HepG2 (cell line): ENCODE results near the gene CHST12. TPM values are rescaled to one million over a fixed set of nuclear protein-coding genes. Genes with fewer than 3 reads are reported as not detected.
"Not testable (repeated sequence)": the region's sequence is repeated elsewhere in the genome, so short reads cannot be mapped to it uniquely, and the experiment has no call there.

Experiments used
- ATAC-seq: fragments of 200-7000 bp; cut with Tn5 transposase; 3 replicates; pipeline ENCODE4 v1.9.1; 2020; ENCODE audit warnings: mild to moderate bottlenecking, moderate library complexity
- BruUV-seq: library from RNA; stranded (reverse); fragments of 400-500 nt; replicated peaks from 2 replicates; lab custom pipeline; 2021; lab: Mats Ljungman, UMichigan
- CTCF ChIA-PET: fragments of 300-600 bp; formaldehyde crosslinking; extraction: SDS; loops from one replicate; lab custom pipeline; 2021; ENCODE audit warnings: low total read pairs, inconsistent platforms, low intra/inter-chr PET ratio; lab: Yijun Ruan, JAX
- POLR2A ChIA-PET: fragments of 350-600 bp; sonication (Branson Sonifier 250); formaldehyde crosslinking; loops from one replicate; lab custom pipeline; 2020; ENCODE audit warnings: antibody characterized with exemption, inconsistent platforms; lab: Yijun Ruan, JAX
- DNase-seq: peaks from one replicate; pipeline ENCODE4 v3.0.0-alpha.2; 2015; ENCODE audit warnings: low spot score
- FAIRE-seq: peaks from 3 replicates; lab custom pipeline; 2011; peaks lifted over from hg19 to GRCh38; lab: Jason Lieb, UNC
- H2AFZ ChIP-seq: one replicate; pipeline ENCODE4 v1.6.1; 2011; ENCODE audit warnings: low read length, inconsistent platforms
- H3K27ac ChIP-seq: fragments of 300-600 bp; 3 replicates; pipeline ENCODE4 v1.8.0; 2011; ENCODE audit warnings: mixed run types, mild to moderate bottlenecking, mixed read lengths, low read length, inconsistent platforms; ENCODE audit not compliant: insufficient read depth; ENCODE audit errors: extremely low read length
- H3K27me3 ChIP-seq, 2 experiments: fragments of 200-600 bp in 1 of 2; 2 replicates in 1 of 2; 3 replicates in 1 of 2; pipeline versions ENCODE4 v1.6.0 to v1.8.0; 2011; ENCODE audit warnings: low read length in 2 of 2, mild to moderate bottlenecking in 2 of 2, moderate library complexity in 2 of 2, inconsistent platforms in 1 of 2; ENCODE audit not compliant: insufficient read depth in 2 of 2, control insufficient read depth in 1 of 2
- H3K36me3 ChIP-seq, 2 experiments: fragments of 200-600 bp in 1 of 2; replicated peaks in 1 of 2; 2 replicates in 1 of 2; 3 replicates in 1 of 2; pipeline versions ENCODE4 v1.5.1 to v1.8.0; 2011; ENCODE audit warnings: low read length in 2 of 2, inconsistent platforms in 1 of 2; ENCODE audit not compliant: insufficient read depth in 2 of 2, control insufficient read depth in 1 of 2
- H3K4me1 ChIP-seq: 2 replicates; pipeline ENCODE4 v1.5.1; 2012; ENCODE audit warnings: low read length, inconsistent platforms; ENCODE audit not compliant: insufficient read depth
- H3K4me2 ChIP-seq: 2 replicates; pipeline ENCODE4 v1.6.0; 2011; ENCODE audit warnings: low read depth, low read length, inconsistent platforms
- H3K4me3 ChIP-seq, 3 experiments: fragments of 200-600 bp in 1 of 3; sonication (generic), shearing (Covaris generic) in 1 of 3; replicated peaks in 1 of 3; 2 replicates each; pipeline ENCODE4 v1.5.1; 2011 to 2016; ENCODE audit warnings: low read length in 3 of 3, inconsistent platforms in 2 of 3, low read depth in 2 of 3, mild to moderate bottlenecking in 2 of 3, control low read depth in 1 of 3, mixed read lengths in 1 of 3; ENCODE audit not compliant: insufficient read depth in 1 of 3
- H3K79me2 ChIP-seq: one replicate; pipeline ENCODE4 v1.6.1; 2011; ENCODE audit warnings: low read length, inconsistent platforms; ENCODE audit not compliant: insufficient read depth
- H3K9ac ChIP-seq: 2 replicates; pipeline ENCODE4 v1.6.0; 2011; ENCODE audit warnings: mild to moderate bottlenecking, low read depth, low read length, inconsistent platforms; ENCODE audit not compliant: insufficient read depth
- H3K9me3 ChIP-seq: 2 replicates; pipeline ENCODE4 v1.5.1; 2012; ENCODE audit warnings: mild to moderate bottlenecking, low read length
- H4K20me1 ChIP-seq: 2 replicates; pipeline ENCODE4 v1.6.0; 2011; ENCODE audit warnings: inconsistent platforms, mild to moderate bottlenecking, low read length, moderate library complexity; ENCODE audit not compliant: insufficient read depth
- ATF1 ChIP-seq: IDR thresholded peaks from 2 replicates; pipeline ENCODE4 v1.6.1; 2016; ENCODE audit warnings: mild to moderate bottlenecking, control low read depth
- CEBPB ChIP-seq: IDR thresholded peaks from 2 replicates; pipeline ENCODE4 v1.6.1; 2011; ENCODE audit warnings: low read depth, low read length, improper control_type of control experiment, borderline replicate concordance
- FOSL2 ChIP-seq: sonication (generic); formaldehyde crosslinking; IDR thresholded peaks from 2 replicates; pipeline ENCODE4 v1.4.0; 2020; ENCODE audit warnings: missing genetic modification reagents
- HNF4G ChIP-seq, 2 experiments: sonication (generic) in 1 of 2; formaldehyde crosslinking in 1 of 2; IDR thresholded peaks; 2 replicates each; pipeline versions ENCODE4 v1.4.0 to v1.6.1; 2011 to 2020; ENCODE audit warnings: borderline replicate concordance in 2 of 2, low read depth in 2 of 2, mild to moderate bottlenecking in 2 of 2, low read length in 1 of 2, missing genetic modification reagents in 1 of 2, moderate library complexity in 1 of 2
- ZNF337 ChIP-seq: sonication (generic); formaldehyde crosslinking; IDR thresholded peaks from 2 replicates; pipeline ENCODE4 v1.5.1; 2020; ENCODE audit warnings: missing genetic modification reagents, low read depth, mild to moderate bottlenecking, borderline replicate concordance
- ZNF660 ChIP-seq: sonication (generic); formaldehyde crosslinking; IDR thresholded peaks from 2 replicates; pipeline ENCODE4 v1.5.1; 2020; ENCODE audit warnings: mild to moderate bottlenecking, low read depth, missing genetic modification reagents, borderline replicate concordance
- whole genome bisulfite sequencing: methylation state at CpG from one replicate; pipeline ENCODE4 v1.1.6; 2017; ENCODE audit warnings: low lambda C conversion rate; 5-methylcytosine and 5-hydroxymethylcytosine counted together
- in situ Hi-C: cut with HindIII; loops from 2 replicates; pipeline ENCODE4 v1.10.0; 2017; ENCODE audit warnings: low pct_unique_long_range_greater_than_20kb; ENCODE audit not compliant: extremely low pct_ligation_motif_present
- intact Hi-C: fragments of 100-400 bp; cut with micrococcal nuclease; formaldehyde crosslinking; loops from one replicate; pipeline ENCODE4 v1.10.0; 2022; ENCODE audit not compliant: unreplicated experiment
- polyA plus RNA-seq, 8 experiments: library from polyadenylated mRNA; depleted of rRNA in 3 of 8; stranded (reverse) in 7 of 8; unstranded in 1 of 8; fragments of >200 nt; fragmentation: Illumina TruSeq in 4 of 8; extraction: Trizol in 4 of 8; gene quantifications; 2 replicates each; pipeline versions ENCODE4 v1.2.1 to v1.2.3, GENCODE V29; 2011 to 2016; ENCODE audit warnings: low read depth in 4 of 8, missing spikeins in 1 of 8, mixed read lengths in 1 of 8; ENCODE audit not compliant: insufficient read depth in 1 of 8
- total RNA-seq, 5 experiments: library from RNA; depleted of rRNA; stranded (reverse); fragments of >200 nt; fragmentation: Illumina TruSeq; extraction: Trizol; gene quantifications; 2 replicates each; pipeline ENCODE4 v1.2.3, GENCODE V29; 2016; ENCODE audit warnings: low read depth in 1 of 5

Gene CHST12
- total and polyA plus RNA-seq, 2 of the 13 experiments (the other 11 are each of a cell fraction or from before 2014, with no cell fraction given) = 6.4 to 15.8 TPM

- H3K4me3 ChIP-seq, DNase-seq, FAIRE-seq, BruUV-seq, H4K20me1 ChIP-seq, H2AFZ ChIP-seq, POLR2A ChIA-PET, H3K9ac ChIP-seq, H3K9me3 ChIP-seq, H3K27me3 ChIP-seq, ATAC-seq, H3K4me2 ChIP-seq, H3K79me2 ChIP-seq, H3K27ac ChIP-seq, intact Hi-C loops, CTCF ChIA-PET: not testable (repeated sequence)
- in situ Hi-C loops = loop anchor here (10.0 kb wide), 1 partner anchor 49 kb away; no protein-coding TSS in a partner anchor
- 0 out of 2 replicates have a peak, but pooled peaks have one; percentile 14 for TF ChIP-seq FOSL2 (CRISPR knock-in tag)
- 92% methylated on average over 9 of the region's 9 CpGs for WGBS
- Histone ChIP-seq H3K4me1 (peaks cover 22% of the 10 kb centered on the region), H3K36me3 (peaks cover 3 to 16% of the 10 kb centered on the region in 2 experiments; a peak in 4 of 5 replicates)
Measured at GRCh38 chr7:2386122-2386521, 17.3 kb upstream of the CHST12 start.

GRCh38 chr7:2386964-2387669 is 16.3 kb upstream of the CHST12 start:
- H3K79me2 ChIP-seq = no peaks in the 10 kb centered on the region
- no peaks in the 10 kb centered on the region for H3K27me3 ChIP-seq
- ATAC-seq (no peak), FAIRE-seq (no peak), DNase-seq (no peak)
- no TSS peak for BruUV-seq
- peaks cover 0 to 6% of the 10 kb centered on the region in 2 experiments; a peak in 3 of 5 replicates for H3K36me3 ChIP-seq
- no peak overlapping the region for H3K4me3 ChIP-seq
- ChIA-PET POLR2A (no interaction called here), CTCF (no interaction called here)
- 97% methylated on average over 14 of the region's 17 CpGs for WGBS
- intact Hi-C loops (no loop called here), in situ Hi-C loops (loop anchor here (10.0 kb wide), 1 partner anchor 48 kb away; no protein-coding TSS in a partner anchor)
- no peak overlapping the region for H3K4me2 ChIP-seq
- H3K9ac ChIP-seq = no peak overlapping the region
- no peak overlapping the region for H2AFZ ChIP-seq
- TF ChIP-seq ATF1 (CRISPR knock-in tag) = no peak
- TF ChIP-seq CEBPB = no peak
- no peak for TF ChIP-seq HNF4G (IDR thresholded peaks at IDR 0.05; ENCODE audit: borderline replicate concordance, low read depth, low read length)
- TF ChIP-seq HNF4G (CRISPR knock-in tag; IDR thresholded peaks at IDR 0.05; ENCODE audit: borderline replicate concordance, low read depth) = no peak
- TF ChIP-seq ZNF337 (CRISPR knock-in tag) = no peak
- no peak for TF ChIP-seq ZNF660
- H4K20me1 ChIP-seq = no peaks in the 10 kb centered on the region
- no peak overlapping the region for H3K27ac ChIP-seq
- H3K4me1 ChIP-seq = peaks cover 32% of the 10 kb centered on the region
- no peaks in the 10 kb centered on the region for H3K9me3 ChIP-seq
